ENCODE measurements around the gene AK6.

AK6 gene

GRCh38 chr5:69341520-69342161, 27.7 kb downstream of the AK6 start:
- DNase-seq: no peak
- intact Hi-C loops (cut with DNase I): no loop called here

GRCh38 chr5:69335341-69335935, 33.9 kb downstream of the AK6 start:
- no peak for DNase-seq
- intact Hi-C loops (cut with DNase I): loop anchor here (2.0 kb wide), 1 partner anchor 293 kb away; no protein-coding TSS in a partner anchor

- DNase-seq: peak; percentile 69 to 97 (median 86)
- intact Hi-C loops (cut with DNase I): loop anchor here (2.0 kb wide), 1 partner anchor 292 kb away; no protein-coding TSS in a partner anchor
These were observed 34.5 kb downstream of the AK6 start for GRCh38 chr5:69334793-69335268.

GRCh38 chr5:69333668-69334315, 35.5 kb downstream of the AK6 start:
- intact Hi-C loops (cut with DNase I): loop anchor here (2.0 kb wide), 2 partner anchors 167 to 291 kb away; partner anchors contain the start of gene CCNB1
- DNase-seq: peak in 1 of 10 donors; percentile 81

- no peak for DNase-seq
- intact Hi-C loops (cut with DNase I): loop anchor here (2.0 kb wide), 1 partner anchor 165 kb away; the partner anchor contains the start of gene CCNB1
These were observed 37.5 kb downstream of the AK6 start for GRCh38 chr5:69331528-69332445.

GRCh38 chr5:69329905-69330489, 39.3 kb downstream of the AK6 start:
- intact Hi-C loops (cut with DNase I): no loop called here

GRCh38 chr5:69326365-69326764, 43.0 kb downstream of the AK6 start:
- intact Hi-C loops (cut with DNase I): no loop called here
- DNase-seq: no peak

More at GRCh38 chr5:69329905-69330489, 39.3 kb downstream of the AK6 start:
- no peak for DNase-seq

- intact Hi-C loops (cut with DNase I): no loop called here
- DNase-seq: no peak
These were observed 51.9 kb downstream of the AK6 start for GRCh38 chr5:69317391-69317790.

- intact Hi-C loops (cut with DNase I): no loop called here
- DNase-seq: no peak
These were observed 53.3 kb downstream of the AK6 start for GRCh38 chr5:69315972-69316371.

- intact Hi-C loops (cut with DNase I): no loop called here
- DNase-seq: no peak
These were observed 55.9 kb downstream of the AK6 start for GRCh38 chr5:69313428-69313827.

- no peak for DNase-seq
- intact Hi-C loops (cut with DNase I): no loop called here
These were observed 56.7 kb downstream of the AK6 start for GRCh38 chr5:69312459-69313160.

GRCh38 chr5:69309380-69309779, 59.9 kb downstream of the AK6 start:
- DNase-seq: no peak
- intact Hi-C loops (cut with DNase I): no loop called here

- intact Hi-C loops (cut with DNase I): no loop called here
- DNase-seq: no peak
These were observed 61.2 kb downstream of the AK6 start for GRCh38 chr5:69308046-69308553.

- intact Hi-C loops (cut with DNase I): no loop called here
- no peak for DNase-seq
These were observed 63.8 kb downstream of the AK6 start for GRCh38 chr5:69305512-69305911.

Data from posterior cingulate gyrus (tissue), 11 donors.